ENCODE data around the gene TMEM179. TPM values are rescaled to one million over a fixed set of nuclear protein-coding genes. Genes with fewer than 3 reads are reported as not detected.

Gene TMEM179
- total RNA-seq, 4 donors from 2014 or later: not detected

GRCh38 chr14:104597576-104597975 is 7.0 kb downstream of the TMEM179 start:
- Histone ChIP-seq H3K4me3 (no peak overlapping the region), H3K4me1 (no peaks in the 10 kb centered on the region), H3K36me3 (no peaks in the 10 kb centered on the region), H3K27me3 (peaks cover 0 to 94% (median 0%) of the 10 kb centered on the region in 4 donors), H3K9me3 (no peaks in the 10 kb centered on the region), H3K27ac (no peak overlapping the region)
- intact Hi-C loops (cut with DNase I): no loop called here
- 80 to 87% methylated on average over 4 to 6 of the region's 11 CpGs for WGBS, 2 donors
- no peak for DNase-seq
- no peak for TF ChIP-seq POLR2A (IDR thresholded peaks at IDR 0.05)
- TF ChIP-seq CTCF (IDR thresholded peaks at IDR 0.05): no peak

- Histone ChIP-seq H3K27ac (no peak overlapping the region), H3K27me3 (peaks cover 0 to 88% (median 0%) of the 10 kb centered on the region in 4 donors), H3K4me3 (no peak overlapping the region), H3K36me3 (no peaks in the 10 kb centered on the region), H3K4me1 (no peaks in the 10 kb centered on the region), H3K9me3 (no peaks in the 10 kb centered on the region)
- no peak for DNase-seq
- TF ChIP-seq POLR2A (IDR thresholded peaks at IDR 0.05): no peak
- no peak for TF ChIP-seq CTCF (IDR thresholded peaks at IDR 0.05)
- 60 to 72% methylated on average over 1 to 12 of the region's 21 CpGs for WGBS, 2 donors
- intact Hi-C loops (cut with DNase I): no loop called here
Observed at GRCh38 chr14:104596927-104597351, 7.6 kb downstream of the TMEM179 start.

- no peak overlapping the region for H3K27ac ChIP-seq
- no peaks in the 10 kb centered on the region for H3K4me1 ChIP-seq
- H3K9me3 ChIP-seq: no peaks in the 10 kb centered on the region
- 69 to 93% methylated on average over 3 to 5 of the region's 11 CpGs for WGBS, 2 donors
- no peak for DNase-seq
- no peak overlapping the region for H3K4me3 ChIP-seq
- H3K36me3 ChIP-seq: no peaks in the 10 kb centered on the region
- intact Hi-C loops (cut with DNase I): no loop called here
- H3K27me3 ChIP-seq: peaks cover 0 to 88% (median 0%) of the 10 kb centered on the region in 4 donors
- no peak for TF ChIP-seq POLR2A (IDR thresholded peaks at IDR 0.05)
- TF ChIP-seq CTCF (IDR thresholded peaks at IDR 0.05): no peak
Observed at GRCh38 chr14:104596451-104596918, 8.1 kb downstream of the TMEM179 start.

GRCh38 chr14:104595911-104596450 is 8.6 kb downstream of the TMEM179 start:
- H3K27me3 ChIP-seq: peaks cover 0 to 85% (median 0%) of the 10 kb centered on the region in 4 donors

More at GRCh38 chr14:104595911-104596450, 8.6 kb downstream of the TMEM179 start:
- intact Hi-C loops (cut with DNase I): no loop called here
- no peaks in the 10 kb centered on the region for H3K36me3 ChIP-seq
- no peak for DNase-seq
- WGBS, 2 donors: 68 to 71% methylated on average over 5 of the region's 6 CpGs
- H3K9me3 ChIP-seq: no peaks in the 10 kb centered on the region
- no peak overlapping the region for H3K4me3 ChIP-seq
- H3K4me1 ChIP-seq: no peaks in the 10 kb centered on the region
- TF ChIP-seq POLR2A (IDR thresholded peaks at IDR 0.05) (no peak), CTCF (IDR thresholded peaks at IDR 0.05) (no peak)
- no peak overlapping the region for H3K27ac ChIP-seq

All from esophagus squamous epithelium (tissue), 5 donors.